SK-N-SH treated with all-trans-retinoic acid at 6 μM for 48 hours (cell line): Measurements from ENCODE around the gene RGS6.
A peak's percentile ranks its signal among the peaks of the same experiment; 100 is the strongest.

Experiments
- ATAC-seq: fragments of 200-7000 bp; cut with Tn5 transposase; 3 replicates; pipeline ENCODE4 v1.9.1; 2020; ENCODE audit warnings: mild to moderate bottlenecking, moderate library complexity
- ARNTL ChIP-seq: fragments of 450-650 bp; formaldehyde crosslinking; IDR thresholded peaks from 2 replicates; pipeline ENCODE4 v1.5.0; 2020; ENCODE audit warnings: low read depth, mild to moderate bottlenecking, moderate library complexity, borderline replicate concordance
- BACH2 ChIP-seq: fragments of 250-450 bp; sonication (Bioruptor Pico); IDR thresholded peaks from 2 replicates; pipeline ENCODE4 v1.9.0; 2021; ENCODE audit warnings: mild to moderate bottlenecking, borderline replicate concordance
- CREB5 ChIP-seq: fragments of 250-450 bp; sonication (Bioruptor Pico); IDR thresholded peaks from 2 replicates; pipeline ENCODE4 v1.5.1; 2020; ENCODE audit warnings: low read depth, mild to moderate bottlenecking, moderate library complexity
- CSDC2 ChIP-seq: fragments of 250-450 bp; sonication (Bioruptor Pico); IDR thresholded peaks from 2 replicates; pipeline ENCODE4 v1.5.0; 2020; ENCODE audit warnings: mild to moderate bottlenecking, moderate library complexity
- CSRNP3 ChIP-seq: fragments of 250-450 bp; sonication (Bioruptor Pico); IDR thresholded peaks from 2 replicates; pipeline ENCODE4 v1.5.1; 2021; ENCODE audit warnings: mild to moderate bottlenecking, moderate library complexity
- ESRRG ChIP-seq: fragments of 250-450 bp; sonication (Bioruptor Pico); IDR thresholded peaks from 2 replicates; pipeline ENCODE4 v1.6.1; 2021; ENCODE audit warnings: mild to moderate bottlenecking
- GLIS3 ChIP-seq: fragments of 250-450 bp; sonication (Bioruptor Pico); IDR thresholded peaks from 2 replicates; pipeline ENCODE4 v1.5.0; 2020; ENCODE audit warnings: mild to moderate bottlenecking, moderate library complexity
- OSR1 ChIP-seq: fragments of 250-450 bp; sonication (Bioruptor Pico); IDR thresholded peaks from 2 replicates; pipeline ENCODE4 v1.8.0; 2022; ENCODE audit warnings: moderate library complexity, mild to moderate bottlenecking, inconsistent platforms
- PATZ1 ChIP-seq: fragments of 250-450 bp; sonication (Bioruptor Pico); IDR thresholded peaks from 2 replicates; pipeline ENCODE4 v1.8.0; 2020; ENCODE audit warnings: mild to moderate bottlenecking, moderate library complexity, borderline replicate concordance
- PPARA ChIP-seq: fragments of 250-450 bp; sonication (Bioruptor Pico); IDR thresholded peaks from 2 replicates; pipeline ENCODE4 v1.5.0; 2020; ENCODE audit warnings: mild to moderate bottlenecking, borderline replicate concordance
- RARB ChIP-seq: fragments of 250-450 bp; sonication (Bioruptor Pico); IDR thresholded peaks from 2 replicates; pipeline ENCODE4 v1.8.0; 2021; ENCODE audit warnings: mild to moderate bottlenecking, moderate library complexity
- SNAI2 ChIP-seq: fragments of 250-450 bp; sonication (Bioruptor Pico); IDR thresholded peaks from 2 replicates; pipeline ENCODE4 v1.5.0; 2020; ENCODE audit warnings: mild to moderate bottlenecking, moderate library complexity
- TCF4 ChIP-seq: fragments of 250-450 bp; sonication (Bioruptor Pico); IDR thresholded peaks from 2 replicates; pipeline ENCODE4 v1.8.0; 2021; ENCODE audit warnings: mild to moderate bottlenecking, moderate library complexity, borderline replicate concordance
- TSHZ2 ChIP-seq: fragments of 250-450 bp; sonication (Bioruptor Pico); IDR thresholded peaks from 2 replicates; pipeline ENCODE4 v1.5.0; 2020; ENCODE audit warnings: mild to moderate bottlenecking, moderate library complexity
- ZC3H10 ChIP-seq: fragments of 250-450 bp; sonication (Bioruptor Pico); IDR thresholded peaks from 2 replicates; pipeline ENCODE4 v1.5.1; 2021; ENCODE audit warnings: mild to moderate bottlenecking, moderate library complexity
- ZFP30 ChIP-seq: fragments of 450-650 bp; formaldehyde crosslinking; IDR thresholded peaks from 2 replicates; pipeline ENCODE4 v1.5.0; 2022; ENCODE audit warnings: mild to moderate bottlenecking, moderate library complexity
- ZNF70 ChIP-seq: fragments of 450-650 bp; formaldehyde crosslinking; IDR thresholded peaks from 2 replicates; pipeline ENCODE4 v1.5.0; 2020; ENCODE audit warnings: mild to moderate bottlenecking, moderate library complexity
- ZNF8 ChIP-seq: fragments of 450-650 bp; formaldehyde crosslinking; IDR thresholded peaks from 2 replicates; pipeline ENCODE4 v1.5.0; 2020; ENCODE audit warnings: mild to moderate bottlenecking, moderate library complexity

The RGS6 gene

GRCh38 chr14:72311516-72311915 lies 379.3 kb downstream of the RGS6 start (continued):
- no peak for TF ChIP-seq CSRNP3 (CRISPR knock-in tag)
- TF ChIP-seq BACH2 (CRISPR knock-in tag) = no peak
- TF ChIP-seq ZC3H10 (CRISPR knock-in tag) = no peak

GRCh38 chr14:72314808-72315435 lies 382.7 kb downstream of the RGS6 start:
- ATAC-seq = no peak
- TF ChIP-seq CSRNP3 (CRISPR knock-in tag) = no peak
- TF ChIP-seq ZFP30 = no peak
- TF ChIP-seq RARB (CRISPR knock-in tag) = no peak
- no peak for TF ChIP-seq CSDC2 (CRISPR knock-in tag)
- TF ChIP-seq BACH2 (CRISPR knock-in tag) = no peak
- TF ChIP-seq PPARA (CRISPR knock-in tag) = no peak
- no peak for TF ChIP-seq ESRRG
- TF ChIP-seq PATZ1 (CRISPR knock-in tag) = no peak
- TF ChIP-seq ZNF8 (CRISPR knock-in tag) = no peak
- TF ChIP-seq GLIS3 (CRISPR knock-in tag) = no peak
- TF ChIP-seq SNAI2 = no peak
- no peak for TF ChIP-seq TCF4 (CRISPR knock-in tag)
- TF ChIP-seq ARNTL = no peak
- no peak for TF ChIP-seq ZNF70 (CRISPR knock-in tag)
- TF ChIP-seq TSHZ2 (CRISPR knock-in tag) = no peak

- ATAC-seq = no peak
- TF ChIP-seq ZNF70 (CRISPR knock-in tag) (no peak), TSHZ2 (CRISPR knock-in tag) (no peak)
Observed at GRCh38 chr14:72315714-72316113, 383.5 kb downstream of the RGS6 start.

- ATAC-seq = peak; percentile 65
- TF ChIP-seq TSHZ2 (CRISPR knock-in tag) (no peak), ZC3H10 (CRISPR knock-in tag) (no peak), CSDC2 (CRISPR knock-in tag) (no peak), ZNF70 (CRISPR knock-in tag) (no peak), CREB5 (CRISPR knock-in tag) (no peak), RARB (CRISPR knock-in tag) (no peak), PATZ1 (CRISPR knock-in tag) (no peak), OSR1 (no peak)
Observed at GRCh38 chr14:72318648-72319047, 386.4 kb downstream of the RGS6 start.
